Stimulated activated CD4-positive, alpha-beta T cell treated with anti-CD3 and anti-CD28 coated beads, Interleukin-2, amount 100 ng/mL, for 24 hours (primary cell): ENCODE measurements around the gene ST8SIA5.

Experiments
- DNase-seq, 2 donors: peaks; one replicate each; pipeline ENCODE4 v3.0.0-alpha.2; 2020

Gene ST8SIA5

GRCh38 chr18:46622999-46623398, 133.9 kb downstream of the ST8SIA5 start:
- DNase-seq, result no peak

- no peak for DNase-seq
These were observed 134.4 kb downstream of the ST8SIA5 start for GRCh38 chr18:46622451-46622850.

DNA sequence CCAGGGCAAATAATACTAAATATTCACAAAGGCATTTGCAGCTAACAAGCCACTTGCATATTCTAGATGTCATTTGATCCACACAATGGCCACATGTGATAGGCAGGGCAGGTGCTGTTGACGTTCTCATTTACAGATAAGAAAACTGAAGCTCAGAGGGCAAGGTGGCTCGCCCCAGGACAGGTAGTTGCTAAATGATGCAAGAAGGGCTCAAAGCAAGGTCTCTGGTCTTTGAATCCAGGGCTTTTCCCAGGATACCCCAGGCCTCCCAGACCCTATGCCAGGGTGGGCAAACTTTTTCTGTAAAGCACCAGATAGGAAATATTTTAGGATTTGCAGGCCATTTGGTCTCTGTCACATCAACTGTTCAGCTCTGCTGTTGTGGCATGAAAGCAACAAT, 135.0 kb downstream of the ST8SIA5 start:
- DNase-seq, result no peak

GRCh38 chr18:46621111-46621766, 135.6 kb downstream of the ST8SIA5 start:
- no peak for DNase-seq

DNA sequence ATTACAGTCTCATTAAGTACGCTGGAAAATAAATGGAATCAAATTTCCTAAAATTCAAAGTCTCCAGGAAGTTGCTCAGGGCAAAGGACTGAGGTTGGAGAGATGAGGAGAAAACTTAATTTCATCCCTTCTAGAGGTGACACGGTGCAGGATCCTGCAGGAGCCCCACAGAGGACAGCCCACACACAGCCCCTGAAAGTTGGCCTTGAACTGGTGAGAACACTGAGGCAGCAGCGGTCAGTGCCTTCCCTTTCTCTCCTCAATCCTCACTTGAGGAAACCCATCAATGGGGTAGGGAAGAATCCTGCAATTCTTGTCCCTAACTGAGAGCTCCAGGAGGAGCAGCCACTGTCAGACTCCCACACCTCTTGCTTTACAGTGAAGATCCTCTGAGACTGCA, 137.3 kb downstream of the ST8SIA5 start:
- DNase-seq, result no peak
